GM18498 (cell line): ENCODE data around the gene ZNF793.

ENCODE experiments used
- ATAC-seq: cut with Tn5 transposase; IDR thresholded peaks from one replicate; pipeline ENCODE4 v1.9.1; 2021; ENCODE audit warnings: mild to moderate bottlenecking, moderate library complexity; ENCODE audit not compliant: unreplicated experiment

ZNF793 gene

GRCh38 chr19:37506387-37507166, at the start of gene ZNF793:
Gene ZNF793, plus strand, starts transcription at chr19:37506939. Its CDS starts 16,501 bp downstream, at chr19:37523440.
- peak; percentile 87 for ATAC-seq

GRCh38 chr19:37466277-37466797, 40.4 kb upstream of the ZNF793 start:
- no peak for ATAC-seq

- peak; percentile 71 for ATAC-seq
Observed at GRCh38 chr19:37466798-37467607, 39.7 kb upstream of the ZNF793 start, which contains the start of gene ZNF569. Gene ZNF569, minus strand, starts transcription at chr19:37467444. Its CDS starts 22,523 bp downstream, at chr19:37444921.

DNA sequence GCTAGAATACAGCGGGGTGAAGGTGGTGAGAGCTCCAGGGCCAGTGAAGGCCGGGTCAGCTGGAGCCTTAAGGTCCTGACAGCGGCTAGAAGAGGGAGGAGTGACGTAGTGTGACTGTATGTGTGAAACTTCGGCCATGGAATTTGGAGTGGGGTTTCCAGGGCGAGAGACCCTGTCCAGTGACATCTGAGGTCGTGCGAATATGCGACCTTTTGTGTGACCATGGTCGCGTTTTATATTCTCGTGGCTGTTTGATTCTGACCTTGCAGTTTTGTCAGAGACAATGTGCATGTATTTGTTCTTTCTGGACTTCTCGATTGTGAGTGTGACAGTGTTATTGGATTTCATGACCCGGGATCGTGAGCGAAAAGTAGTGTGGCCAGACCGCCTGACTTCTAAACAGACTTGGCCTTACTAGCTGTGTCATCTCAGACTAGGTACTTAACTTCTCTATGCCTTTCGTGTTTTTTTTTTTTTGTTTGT, 39.1 kb upstream of the ZNF793 start:
- ATAC-seq: no peak

GRCh38 chr19:37468961-37469777, 37.6 kb upstream of the ZNF793 start, which contains the start of gene ZNF570:
Gene ZNF570, plus strand, starts transcription at chr19:37469356. Its CDS starts 999 bp downstream, at chr19:37470355.
- peak; percentile 64 for ATAC-seq

DNA sequence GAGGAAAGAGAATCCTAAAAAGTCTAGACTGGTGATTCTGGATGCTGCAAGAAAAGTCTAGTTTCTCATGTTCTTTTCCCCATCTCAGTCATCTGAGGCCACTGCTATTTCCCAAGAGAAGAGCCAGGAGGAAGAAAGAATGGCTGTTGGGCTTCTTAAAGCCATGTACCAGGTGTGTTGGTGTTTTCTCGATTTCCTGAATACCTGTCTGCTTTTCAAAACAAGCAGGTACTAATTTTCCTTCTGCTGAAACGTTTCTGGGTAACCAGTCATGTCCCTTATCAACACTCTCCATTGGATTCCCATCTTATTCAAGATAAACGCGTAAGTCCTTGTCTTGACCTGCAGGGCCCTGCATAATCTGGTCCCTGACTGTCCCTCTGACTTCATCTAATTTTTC, 36.5 kb upstream of the ZNF793 start:
- ATAC-seq: no peak

DNA sequence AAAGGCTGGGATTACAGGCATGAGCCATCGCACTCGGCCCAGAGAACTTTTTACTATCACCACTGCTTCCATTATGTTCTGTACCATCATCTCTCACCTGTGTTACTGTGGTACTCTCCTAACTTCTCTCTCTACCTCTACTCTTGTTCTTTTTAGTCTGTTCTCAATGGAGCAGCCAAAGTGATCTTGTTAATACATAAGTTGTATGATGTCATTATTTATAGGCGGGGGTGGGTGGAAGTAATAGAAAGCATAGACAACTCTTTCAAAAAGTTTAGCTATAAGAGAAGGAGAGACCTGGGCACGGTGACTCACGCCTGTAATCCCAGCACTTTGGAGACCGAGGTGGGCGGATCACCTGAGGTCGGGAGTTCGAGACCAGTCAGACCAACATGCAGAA, 34.6 kb upstream of the ZNF793 start:
- ATAC-seq: no peak

DNA sequence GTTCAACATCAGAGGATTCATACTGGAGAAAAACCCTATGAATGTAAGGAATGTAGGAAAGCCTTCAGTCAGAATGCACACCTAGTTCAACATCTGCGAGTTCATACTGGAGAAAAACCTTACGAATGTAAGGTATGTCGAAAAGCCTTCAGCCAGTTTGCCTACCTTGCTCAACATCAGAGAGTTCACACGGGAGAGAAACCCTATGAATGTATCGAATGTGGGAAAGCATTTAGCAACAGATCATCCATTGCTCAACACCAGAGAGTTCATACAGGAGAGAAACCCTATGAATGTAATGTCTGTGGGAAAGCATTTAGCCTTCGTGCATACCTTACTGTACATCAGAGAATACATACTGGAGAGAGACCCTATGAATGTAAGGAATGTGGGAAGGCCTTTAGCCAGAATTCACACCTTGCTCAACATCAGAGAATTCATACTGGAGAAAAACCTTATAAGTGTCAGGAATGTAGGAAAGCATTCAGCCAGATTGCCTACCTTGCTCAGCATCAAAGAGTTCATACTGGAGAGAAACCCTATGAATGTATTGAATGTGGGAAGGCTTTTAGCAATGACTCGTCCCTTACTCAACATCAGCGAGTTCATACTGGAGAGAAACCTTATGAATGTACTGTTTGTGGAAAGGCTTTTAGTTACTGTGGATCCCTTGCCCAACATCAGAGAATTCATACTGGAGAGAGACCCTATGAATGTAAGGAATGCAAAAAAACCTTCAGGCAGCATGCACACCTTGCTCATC, 22.2 kb upstream of the ZNF793 start:
- no peak for ATAC-seq

- ATAC-seq: no peak
Observed at GRCh38 chr19:37492213-37492612, 14.5 kb upstream of the ZNF793 start.

- ATAC-seq: peak; percentile 34
Observed at GRCh38 chr19:37505958-37506386, 767 bp upstream of the ZNF793 start.

- no peak for ATAC-seq
Observed at GRCh38 chr19:37507167-37507464, 377 bp downstream of the ZNF793 start.

DNA sequence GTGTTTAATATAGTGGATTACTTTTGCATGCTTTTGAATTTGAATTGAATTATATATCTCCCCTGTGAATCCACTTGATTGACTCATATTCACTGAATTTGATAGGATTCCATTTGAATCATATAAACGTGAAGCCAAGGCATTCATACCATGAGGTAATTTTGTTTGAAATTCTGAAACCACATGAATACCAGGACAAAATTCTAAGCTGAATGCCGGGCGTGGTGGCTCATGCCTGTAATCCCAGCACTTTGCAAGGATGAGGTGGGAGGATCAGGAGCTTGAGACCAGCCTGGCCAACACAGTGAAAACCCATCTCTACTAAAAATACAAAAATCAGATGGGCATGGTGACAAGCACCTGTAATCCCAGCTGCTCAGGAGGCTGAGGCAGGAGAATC, 4.4 kb downstream of the ZNF793 start:
- ATAC-seq: no peak

GRCh38 chr19:37511821-37512220, 5.1 kb downstream of the ZNF793 start:
- ATAC-seq: no peak

DNA sequence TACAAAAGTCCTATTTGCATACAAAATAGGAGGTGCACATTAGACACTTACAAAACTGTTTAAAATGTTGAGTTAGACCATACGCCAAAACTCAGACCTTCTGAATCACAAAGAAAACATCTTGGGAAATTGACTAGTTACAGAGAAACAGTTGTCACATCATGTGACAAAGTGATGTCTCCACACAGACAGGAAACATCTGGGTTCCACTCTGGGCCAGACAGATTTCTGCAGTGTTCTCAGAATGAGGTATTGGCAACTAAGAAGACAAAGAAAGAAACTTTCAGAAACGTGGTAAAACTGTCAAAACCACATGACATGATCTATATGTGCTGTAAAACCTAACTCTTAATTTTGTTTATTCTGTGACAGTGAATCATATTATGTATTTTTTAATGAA, 6.7 kb downstream of the ZNF793 start:
- ATAC-seq: no peak

DNA sequence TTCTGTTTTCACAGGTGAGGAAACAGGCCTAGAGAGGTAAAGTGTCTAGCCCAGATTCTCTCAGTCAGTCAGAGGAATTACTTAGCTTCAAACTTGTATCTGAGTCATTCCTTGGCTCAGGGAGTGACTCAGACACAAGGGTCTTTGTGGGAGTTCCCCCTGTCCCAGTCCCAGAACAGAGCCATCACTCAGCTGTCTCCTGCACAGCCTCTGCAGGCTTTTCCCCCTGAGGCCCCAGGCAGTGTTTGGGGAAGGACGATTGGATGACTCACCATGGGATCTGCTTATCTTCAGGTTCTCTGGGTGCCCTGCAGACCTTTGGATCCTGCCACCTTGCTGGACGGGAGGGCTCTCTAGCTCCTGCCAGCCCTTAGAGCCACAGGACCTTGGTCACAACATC, 13.2 kb downstream of the ZNF793 start:
- ATAC-seq: no peak

DNA sequence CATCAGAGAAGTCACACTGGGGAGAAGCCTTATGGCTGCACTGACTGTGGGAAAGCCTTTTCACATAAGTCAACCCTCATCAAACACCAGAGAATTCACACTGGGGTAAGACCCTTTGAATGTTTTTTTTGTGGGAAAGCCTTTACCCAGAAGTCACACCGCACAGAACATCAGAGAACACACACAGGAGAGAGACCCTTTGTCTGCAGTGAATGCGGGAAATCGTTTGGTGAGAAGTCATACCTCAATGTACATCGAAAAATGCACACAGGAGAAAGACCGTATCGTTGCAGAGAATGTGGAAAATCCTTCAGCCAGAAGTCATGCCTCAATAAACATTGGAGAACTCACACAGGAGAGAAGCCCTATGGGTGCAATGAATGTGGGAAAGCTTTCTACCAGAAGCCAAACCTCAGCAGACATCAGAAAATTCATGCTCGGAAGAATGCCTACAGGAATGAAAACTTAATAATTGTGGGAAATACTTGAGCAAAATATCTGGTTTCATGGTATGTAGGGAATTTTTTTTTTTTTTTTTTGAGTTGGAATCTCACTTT, 30.7 kb downstream of the ZNF793 start:
- no peak for ATAC-seq

- peak; percentile 67 for ATAC-seq
Observed at GRCh38 chr19:37551129-37551993, 44.6 kb downstream of the ZNF793 start.

DNA sequence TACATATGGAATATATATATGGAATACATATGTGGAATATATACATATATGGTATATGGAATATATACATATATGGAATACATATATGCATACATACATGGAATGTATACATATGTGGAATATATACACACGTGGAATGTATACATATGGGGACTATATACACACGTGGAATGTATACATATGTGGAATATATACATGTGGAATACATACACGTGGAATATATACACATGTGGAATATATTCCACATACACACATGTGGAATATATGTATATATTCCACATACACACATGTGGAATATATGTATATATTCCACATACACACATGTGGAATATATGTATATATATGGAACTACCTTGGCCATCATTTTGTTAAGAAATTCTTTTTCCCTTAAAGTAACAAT, 56.8 kb downstream of the ZNF793 start:
- no peak for ATAC-seq
